ENCODE results near the gene KRT3. TPM values are rescaled to one million over a fixed set of nuclear protein-coding genes. Genes with fewer than 3 reads are reported as not detected.

Gene KRT3
- total and polyA plus RNA-seq, 10 of the 15 experiments (the other 5 are each of a cell fraction or from before 2014, with no cell fraction given) = not detected

- SMC1A ChIA-PET (ENCODE audit: uncharacterized antibody, unreplicated experiment) = no interaction called here
- no TSS peak for BruUV-seq (replicated peaks)
- Histone ChIP-seq H3K4me2 (ENCODE audit: control insufficient read depth, insufficient read depth) (no peak within 1 kb of the TSS), H3K4me1 (ENCODE audit: control insufficient read depth, insufficient read depth, low read length) (no peaks in the 10 kb centered on the region), H3K36me3 (ENCODE audit: control insufficient read depth in 2 of 2, insufficient read depth in 2 of 2, low read length in 1 of 2) (no peaks in the 10 kb centered on the region), H3K27me3 (replicated peaks in 1 of 2; ENCODE audit: control insufficient read depth in 2 of 2, insufficient read depth in 2 of 2, low read length in 1 of 2) (peaks cover 0 to 1% of the 10 kb centered on the region in 2 experiments; a peak in 3 of 4 replicates), H4K20me1 (ENCODE audit: control insufficient read depth, insufficient read depth) (no peaks in the 10 kb centered on the region), H3K9ac (ENCODE audit: control insufficient read depth, insufficient read depth, low read length) (no peak within 1 kb of the TSS), H3K4me3 (no peak within 1 kb of the TSS), H3K27ac (ENCODE audit: control insufficient read depth, insufficient read depth) (no peak within 1 kb of the TSS), H3K79me2 (ENCODE audit: control insufficient read depth, insufficient read depth, low read length) (no peaks in the 10 kb centered on the region), H2AFZ (ENCODE audit: control insufficient read depth, low read depth, low read length) (no peak within 1 kb of the TSS), H3K9me3 (replicated peaks; ENCODE audit: control insufficient read depth, insufficient read depth, low read length) (no peaks in the 10 kb centered on the region)
- 25% methylated on average over 8 of the region's 8 CpGs for WGBS (ENCODE audit: insufficient coverage, insufficient replicate concordance, low lambda C conversion rate, missing lambda C conversion rate)
- POLR2A ChIA-PET = no interaction called here
- no peak for TF ChIP-seq ZNF622 (IDR thresholded peaks at IDR 0.05)
- no peak for TF ChIP-seq KLF5 (IDR thresholded peaks at IDR 0.05; ENCODE audit: partially characterized antibody)
- TF ChIP-seq SPI1 (IDR thresholded peaks at IDR 0.05; ENCODE audit: borderline replicate concordance, insufficient read depth, low read depth, low read length) = no peak
- CTCF ChIA-PET = interaction anchor here (1.3 kb wide), 1 partner anchor 12 kb away, joined by 3 read pairs; no protein-coding TSS in a partner anchor
- ATAC-seq = no peak
- no peak for FAIRE-seq
- RAD21 ChIA-PET (ENCODE audit: unreplicated experiment) = interaction anchor here (0.8 kb wide), 1 partner anchor 19 kb away, joined by 3 read pairs; the partner anchor contains the start of gene KRT3
- DNase-seq (ENCODE audit: low read depth, low spot score) = no peak
- in situ Hi-C loops (cut with MboI) (no loop called here), intact Hi-C loops (cut with micrococcal nuclease; ENCODE audit: unreplicated experiment) (no loop called here)
These were observed 19.0 kb downstream of the KRT3 start, which contains the start of gene KRT76 for GRCh38 chr12:52776913-52777395. KRT76 (minus strand) TSS chr12:52777345; CDS start chr12:52777291, 54 bp downstream.

- no peak overlapping the region for H3K4me2 ChIP-seq (ENCODE audit: control insufficient read depth, insufficient read depth)
- DNase-seq (ENCODE audit: low read depth, low spot score) (no peak), ATAC-seq (no peak), FAIRE-seq (no peak)
- H4K20me1 ChIP-seq (ENCODE audit: control insufficient read depth, insufficient read depth) = no peaks in the 10 kb centered on the region
- ChIA-PET POLR2A (no interaction called here), SMC1A (ENCODE audit: uncharacterized antibody, unreplicated experiment) (no interaction called here), RAD21 (ENCODE audit: unreplicated experiment) (no interaction called here), CTCF (interaction anchor here (0.6 to 1.3 kb wide), 3 partner anchors 12 to 104 kb away, joined by 3 read pairs; no protein-coding TSS in a partner anchor)
- no peaks in the 10 kb centered on the region for H3K79me2 ChIP-seq (ENCODE audit: control insufficient read depth, insufficient read depth, low read length)
- intact Hi-C loops (cut with micrococcal nuclease; ENCODE audit: unreplicated experiment) (no loop called here), in situ Hi-C loops (cut with MboI) (no loop called here)
- no peak overlapping the region for H3K27ac ChIP-seq (ENCODE audit: control insufficient read depth, insufficient read depth)
- no TSS peak for BruUV-seq (replicated peaks)
- no peaks in the 10 kb centered on the region for H3K36me3 ChIP-seq (ENCODE audit: control insufficient read depth in 2 of 2, insufficient read depth in 2 of 2, low read length in 1 of 2)
- H3K27me3 ChIP-seq (replicated peaks in 1 of 2; ENCODE audit: control insufficient read depth in 2 of 2, insufficient read depth in 2 of 2, low read length in 1 of 2) = peaks cover 1 to 3% of the 10 kb centered on the region in 2 experiments; a peak in 3 of 4 replicates
- no peaks in the 10 kb centered on the region for H3K9me3 ChIP-seq (replicated peaks; ENCODE audit: control insufficient read depth, insufficient read depth, low read length)
- no peak overlapping the region for H3K9ac ChIP-seq (ENCODE audit: control insufficient read depth, insufficient read depth, low read length)
- H2AFZ ChIP-seq (ENCODE audit: control insufficient read depth, low read depth, low read length) = no peak overlapping the region
- H3K4me1 ChIP-seq (ENCODE audit: control insufficient read depth, insufficient read depth, low read length) = no peaks in the 10 kb centered on the region
- WGBS (ENCODE audit: insufficient coverage, insufficient replicate concordance, low lambda C conversion rate, missing lambda C conversion rate) = 5% methylated on average over 5 of the region's 5 CpGs
- H3K4me3 ChIP-seq = no peak overlapping the region
- TF ChIP-seq RFX5 (IDR thresholded peaks at IDR 0.05; ENCODE audit: low read depth, low read length) (no peak), E2F4 (IDR thresholded peaks at IDR 0.05; ENCODE audit: low read depth, low read length) (no peak), HCFC1 (IDR thresholded peaks at IDR 0.05; ENCODE audit: low read length) (no peak), IKZF2 (IDR thresholded peaks at IDR 0.05) (no peak), ZZZ3 (IDR thresholded peaks at IDR 0.05; ENCODE audit: control insufficient read depth, insufficient read length, low read depth) (no peak), GATAD2B (conservative IDR thresholded peaks at IDR 0.05; ENCODE audit: low read depth) (no peak), PAX5 (IDR thresholded peaks at IDR 0.05; ENCODE audit: borderline replicate concordance, low read depth, low read length) (no peak), TCF3 (IDR thresholded peaks at IDR 0.05; ENCODE audit: borderline replicate concordance, insufficient read depth, low read depth, low read length) (no peak), NRF1 (conservative IDR thresholded peaks at IDR 0.05; ENCODE audit: low read depth, low read length) (no peak), HDAC6 (IDR thresholded peaks at IDR 0.05; ENCODE audit: unreplicated experiment) (no peak), ZSCAN29 (IDR thresholded peaks at IDR 0.05) (no peak)
These were observed 19.5 kb downstream of the KRT3 start for GRCh38 chr12:52776435-52776834.

Measured in GM12878 (cell line).